OCI-LY7 (cell line): ENCODE data around the gene ACOXL.

Source experiments
- EZH2phosphoT487 ChIP-seq: fragments of 200-600 bp; sonication (generic); IDR thresholded peaks from 2 replicates; pipeline ENCODE4 v1.6.1; 2018; ENCODE audit warnings: low read depth, borderline replicate concordance, mild to moderate bottlenecking, mixed run types, antibody characterized with exemption, low read length, moderate library complexity, mixed read lengths
- TF ChIP-seq, protein P1 (sequence below): fragments of 200-600 bp; sonication (generic); conservative IDR thresholded peaks from 2 replicates; pipeline ENCODE4 v1.5.1; 2014; ENCODE audit warnings: mild to moderate bottlenecking, antibody characterized with exemption, low read length, moderate library complexity, mixed read lengths

DNA sequence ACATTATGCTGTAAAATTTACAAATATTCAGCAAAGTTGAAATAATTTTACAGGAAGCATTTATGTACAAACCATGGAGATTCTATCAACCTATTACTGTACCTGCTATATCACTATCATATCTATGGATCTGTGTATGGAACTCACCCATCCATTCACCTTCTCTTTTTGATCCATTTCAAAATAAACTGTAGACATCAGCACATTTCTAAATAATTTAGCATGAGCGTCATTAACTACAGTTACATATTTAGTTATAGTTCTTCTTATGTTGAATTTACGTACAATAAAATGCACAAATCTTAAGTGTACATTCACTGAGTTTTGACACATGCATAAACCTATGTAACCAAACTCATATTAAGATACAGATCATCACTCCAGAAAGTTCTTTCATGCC, 260.5 kb downstream of the ACOXL start:
- TF ChIP-seq, protein P1, sequence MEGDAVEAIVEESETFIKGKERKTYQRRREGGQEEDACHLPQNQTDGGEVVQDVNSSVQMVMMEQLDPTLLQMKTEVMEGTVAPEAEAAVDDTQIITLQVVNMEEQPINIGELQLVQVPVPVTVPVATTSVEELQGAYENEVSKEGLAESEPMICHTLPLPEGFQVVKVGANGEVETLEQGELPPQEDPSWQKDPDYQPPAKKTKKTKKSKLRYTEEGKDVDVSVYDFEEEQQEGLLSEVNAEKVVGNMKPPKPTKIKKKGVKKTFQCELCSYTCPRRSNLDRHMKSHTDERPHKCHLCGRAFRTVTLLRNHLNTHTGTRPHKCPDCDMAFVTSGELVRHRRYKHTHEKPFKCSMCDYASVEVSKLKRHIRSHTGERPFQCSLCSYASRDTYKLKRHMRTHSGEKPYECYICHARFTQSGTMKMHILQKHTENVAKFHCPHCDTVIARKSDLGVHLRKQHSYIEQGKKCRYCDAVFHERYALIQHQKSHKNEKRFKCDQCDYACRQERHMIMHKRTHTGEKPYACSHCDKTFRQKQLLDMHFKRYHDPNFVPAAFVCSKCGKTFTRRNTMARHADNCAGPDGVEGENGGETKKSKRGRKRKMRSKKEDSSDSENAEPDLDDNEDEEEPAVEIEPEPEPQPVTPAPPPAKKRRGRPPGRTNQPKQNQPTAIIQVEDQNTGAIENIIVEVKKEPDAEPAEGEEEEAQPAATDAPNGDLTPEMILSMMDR: no peak
- TF ChIP-seq EZH2phosphoT487: no peak
